ENCODE measurements around the gene WDR74.
"Not testable (repeated sequence)": the region's sequence is repeated elsewhere in the genome, so short reads cannot be mapped to it uniquely, and the experiment has no call there.

The WDR74 gene

DNA sequence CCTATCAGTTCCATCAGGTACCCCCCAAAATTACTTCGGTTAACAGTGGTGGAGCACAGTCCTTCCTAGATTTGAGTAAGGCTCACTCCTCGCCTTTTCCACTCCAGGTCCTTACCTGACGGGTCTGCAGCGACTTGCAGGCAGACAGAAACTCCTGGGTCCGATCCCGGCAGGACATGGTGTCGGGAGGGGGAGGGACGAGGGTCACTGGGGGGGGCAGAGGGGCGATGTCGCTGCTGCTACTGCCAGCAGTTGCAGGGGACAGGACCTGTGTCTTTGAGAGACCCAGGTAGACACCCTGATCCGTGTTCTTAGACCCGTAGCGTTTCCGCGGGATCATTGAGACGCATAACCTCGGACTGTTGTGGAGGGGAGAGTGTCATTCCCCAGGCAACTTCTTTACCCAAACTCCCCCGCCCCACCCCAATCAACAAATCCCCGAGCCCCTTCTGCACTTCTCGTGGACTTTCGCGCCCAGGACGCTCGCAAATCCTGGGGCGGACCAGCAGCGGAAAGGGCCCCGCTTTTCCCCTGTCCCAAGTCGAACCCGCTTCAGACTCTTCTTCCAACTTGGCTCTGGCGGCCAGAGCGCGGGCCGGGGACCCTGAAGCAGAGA lies 8.4 kb downstream of the WDR74 start:
- TF ChIP-seq GABPA (IDR thresholded peaks at IDR 0.05; ENCODE audit: low read depth) (no peak), SPI1 (IDR thresholded peaks at IDR 0.05; ENCODE audit: borderline replicate concordance, low read depth) (no peak)
- TF ChIP-seq, protein P1, sequence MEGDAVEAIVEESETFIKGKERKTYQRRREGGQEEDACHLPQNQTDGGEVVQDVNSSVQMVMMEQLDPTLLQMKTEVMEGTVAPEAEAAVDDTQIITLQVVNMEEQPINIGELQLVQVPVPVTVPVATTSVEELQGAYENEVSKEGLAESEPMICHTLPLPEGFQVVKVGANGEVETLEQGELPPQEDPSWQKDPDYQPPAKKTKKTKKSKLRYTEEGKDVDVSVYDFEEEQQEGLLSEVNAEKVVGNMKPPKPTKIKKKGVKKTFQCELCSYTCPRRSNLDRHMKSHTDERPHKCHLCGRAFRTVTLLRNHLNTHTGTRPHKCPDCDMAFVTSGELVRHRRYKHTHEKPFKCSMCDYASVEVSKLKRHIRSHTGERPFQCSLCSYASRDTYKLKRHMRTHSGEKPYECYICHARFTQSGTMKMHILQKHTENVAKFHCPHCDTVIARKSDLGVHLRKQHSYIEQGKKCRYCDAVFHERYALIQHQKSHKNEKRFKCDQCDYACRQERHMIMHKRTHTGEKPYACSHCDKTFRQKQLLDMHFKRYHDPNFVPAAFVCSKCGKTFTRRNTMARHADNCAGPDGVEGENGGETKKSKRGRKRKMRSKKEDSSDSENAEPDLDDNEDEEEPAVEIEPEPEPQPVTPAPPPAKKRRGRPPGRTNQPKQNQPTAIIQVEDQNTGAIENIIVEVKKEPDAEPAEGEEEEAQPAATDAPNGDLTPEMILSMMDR (IDR thresholded peaks at IDR 0.05; ENCODE audit: insufficient read depth, low read length) = no peak
- Histone ChIP-seq H3K27ac (replicated peaks) (peak overlapping the region; percentile 92), H3K27me3 (ENCODE audit: insufficient read depth, poor library complexity, severe bottlenecking) (no peaks in the 10 kb centered on the region), H3K4me3 (replicated peaks; ENCODE audit: insufficient read depth, low read length) (peak overlapping the region; percentile 94)
- DNase-seq (ENCODE audit: low read depth in 1 of 2, low spot score in 1 of 2) = no peak

DNA sequence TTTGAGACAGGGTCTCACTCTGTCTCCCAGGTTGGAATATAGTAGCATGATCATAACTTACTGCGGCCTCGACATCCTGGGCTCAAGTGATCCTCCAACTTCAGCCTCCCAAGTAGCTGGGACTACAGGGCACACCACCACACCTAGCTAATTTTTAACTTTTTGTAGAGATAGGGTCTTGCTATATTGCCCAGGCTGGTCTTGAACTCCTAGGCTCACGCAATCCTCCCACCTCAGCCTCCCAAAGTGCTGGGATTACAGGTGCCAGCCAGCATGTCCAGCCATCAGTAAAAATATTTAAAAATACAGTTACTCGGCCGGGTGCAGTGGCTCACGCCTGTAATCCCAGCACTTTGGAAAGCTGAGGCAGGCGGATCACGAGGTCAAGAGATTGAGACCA lies 11.3 kb downstream of the WDR74 start:
- DNase-seq (ENCODE audit: low read depth in 1 of 2, low spot score in 1 of 2); H3K27ac ChIP-seq (replicated peaks); H3K27me3 ChIP-seq (ENCODE audit: insufficient read depth, poor library complexity, severe bottlenecking); H3K4me3 ChIP-seq (replicated peaks; ENCODE audit: insufficient read depth, low read length): not testable (repeated sequence)

DNA sequence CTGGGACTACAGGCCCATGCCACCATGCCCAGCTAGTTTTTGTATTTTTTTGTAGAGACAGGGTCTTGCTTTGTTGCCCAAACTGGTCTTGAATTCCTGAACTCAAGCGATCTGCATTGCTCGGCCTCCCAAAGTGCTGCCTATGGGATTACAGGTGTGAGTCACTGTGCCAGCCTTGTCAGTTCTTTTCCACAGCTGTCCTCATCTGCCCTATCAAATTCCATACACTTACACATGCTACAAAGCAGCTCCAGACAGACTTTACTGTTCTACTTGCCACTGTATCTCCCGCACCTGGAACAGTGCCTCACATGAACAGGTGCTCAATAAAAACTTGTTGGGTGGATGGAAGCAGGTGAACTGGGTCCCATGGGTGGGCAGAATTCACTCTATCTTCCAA lies 15.7 kb downstream of the WDR74 start:
- no peaks in the 10 kb centered on the region for H3K27me3 ChIP-seq (ENCODE audit: insufficient read depth, poor library complexity, severe bottlenecking)
- TF ChIP-seq GABPA (IDR thresholded peaks at IDR 0.05; ENCODE audit: low read depth) (no peak), SPI1 (IDR thresholded peaks at IDR 0.05; ENCODE audit: borderline replicate concordance, low read depth) (no peak), POLR2AphosphoS5 (IDR thresholded peaks at IDR 0.05; ENCODE audit: low read depth) (no peak)
- TF ChIP-seq, protein P2, sequence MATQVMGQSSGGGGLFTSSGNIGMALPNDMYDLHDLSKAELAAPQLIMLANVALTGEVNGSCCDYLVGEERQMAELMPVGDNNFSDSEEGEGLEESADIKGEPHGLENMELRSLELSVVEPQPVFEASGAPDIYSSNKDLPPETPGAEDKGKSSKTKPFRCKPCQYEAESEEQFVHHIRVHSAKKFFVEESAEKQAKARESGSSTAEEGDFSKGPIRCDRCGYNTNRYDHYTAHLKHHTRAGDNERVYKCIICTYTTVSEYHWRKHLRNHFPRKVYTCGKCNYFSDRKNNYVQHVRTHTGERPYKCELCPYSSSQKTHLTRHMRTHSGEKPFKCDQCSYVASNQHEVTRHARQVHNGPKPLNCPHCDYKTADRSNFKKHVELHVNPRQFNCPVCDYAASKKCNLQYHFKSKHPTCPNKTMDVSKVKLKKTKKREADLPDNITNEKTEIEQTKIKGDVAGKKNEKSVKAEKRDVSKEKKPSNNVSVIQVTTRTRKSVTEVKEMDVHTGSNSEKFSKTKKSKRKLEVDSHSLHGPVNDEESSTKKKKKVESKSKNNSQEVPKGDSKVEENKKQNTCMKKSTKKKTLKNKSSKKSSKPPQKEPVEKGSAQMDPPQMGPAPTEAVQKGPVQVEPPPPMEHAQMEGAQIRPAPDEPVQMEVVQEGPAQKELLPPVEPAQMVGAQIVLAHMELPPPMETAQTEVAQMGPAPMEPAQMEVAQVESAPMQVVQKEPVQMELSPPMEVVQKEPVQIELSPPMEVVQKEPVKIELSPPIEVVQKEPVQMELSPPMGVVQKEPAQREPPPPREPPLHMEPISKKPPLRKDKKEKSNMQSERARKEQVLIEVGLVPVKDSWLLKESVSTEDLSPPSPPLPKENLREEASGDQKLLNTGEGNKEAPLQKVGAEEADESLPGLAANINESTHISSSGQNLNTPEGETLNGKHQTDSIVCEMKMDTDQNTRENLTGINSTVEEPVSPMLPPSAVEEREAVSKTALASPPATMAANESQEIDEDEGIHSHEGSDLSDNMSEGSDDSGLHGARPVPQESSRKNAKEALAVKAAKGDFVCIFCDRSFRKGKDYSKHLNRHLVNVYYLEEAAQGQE (IDR thresholded peaks at IDR 0.05; ENCODE audit: insufficient replicate concordance, low read depth) = no peak
- TF ChIP-seq, protein P1 (IDR thresholded peaks at IDR 0.05; ENCODE audit: insufficient read depth, low read length) = no peak
- DNase-seq (ENCODE audit: low read depth in 1 of 2, low spot score in 1 of 2) = no peak
- H3K27ac ChIP-seq (replicated peaks) = no peak overlapping the region
- no peak overlapping the region for H3K4me3 ChIP-seq (replicated peaks; ENCODE audit: insufficient read depth, low read length)

DNA sequence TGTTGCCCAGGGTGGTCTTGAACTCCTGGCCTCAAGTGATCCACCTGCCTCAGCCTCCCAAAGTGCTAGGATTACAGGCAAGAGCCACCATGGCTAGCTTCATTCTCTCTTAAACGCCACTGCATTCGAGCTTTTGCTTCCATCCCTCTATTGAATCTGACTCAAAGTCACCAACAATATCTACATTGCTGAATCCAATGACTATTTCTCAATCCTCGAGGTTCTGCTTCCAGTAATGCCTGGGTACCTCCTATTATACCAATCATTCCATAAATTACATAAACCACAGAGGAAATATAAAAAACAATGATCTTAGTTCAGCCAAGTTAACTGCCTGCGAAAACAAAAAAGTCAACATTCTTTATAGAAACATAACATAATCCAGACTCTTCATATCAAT lies 22.3 kb downstream of the WDR74 start:
- H3K27me3 ChIP-seq (ENCODE audit: insufficient read depth, poor library complexity, severe bottlenecking) = no peaks in the 10 kb centered on the region
- H3K27ac ChIP-seq (replicated peaks) = peak overlapping the region; percentile 82
- H3K4me3 ChIP-seq (replicated peaks; ENCODE audit: insufficient read depth, low read length) = no peak overlapping the region
- DNase-seq (ENCODE audit: low read depth in 1 of 2, low spot score in 1 of 2) = no peak
- TF ChIP-seq, protein P2 (IDR thresholded peaks at IDR 0.05; ENCODE audit: insufficient replicate concordance, low read depth) = no peak
- TF ChIP-seq GABPA (IDR thresholded peaks at IDR 0.05; ENCODE audit: low read depth) = no peak
- TF ChIP-seq POLR2AphosphoS5 (IDR thresholded peaks at IDR 0.05; ENCODE audit: low read depth) = no peak
- no peak for TF ChIP-seq SPI1 (IDR thresholded peaks at IDR 0.05; ENCODE audit: borderline replicate concordance, low read depth)
- TF ChIP-seq, protein P1 (IDR thresholded peaks at IDR 0.05; ENCODE audit: insufficient read depth, low read length) = no peak
